Activated T-cell treated with anti-CD3 and anti-CD28 coated beads, Interleukin-2, amount 50 U/mL, for 24 hours (primary cell): ENCODE results near the gene HTR4.

ENCODE experiments used
- DNase-seq: peaks from one replicate; pipeline ENCODE4 v3.0.0-alpha.2; 2020
- H3K27ac Mint-ChIP-seq: 2 replicates; pipeline ENCODE4 v1.8.0; 2020; ENCODE audit warnings: mild to moderate bottlenecking, mixed read lengths
- H3K27me3 Mint-ChIP-seq: 2 replicates; pipeline ENCODE4 v1.8.0; 2020; ENCODE audit warnings: mixed read lengths
- H3K36me3 Mint-ChIP-seq: 2 replicates; pipeline ENCODE4 v1.8.0; 2020; ENCODE audit warnings: low read depth, mixed read lengths
- H3K4me1 Mint-ChIP-seq: 2 replicates; pipeline ENCODE4 v1.8.0; 2020; ENCODE audit warnings: low read depth, mixed read lengths
- H3K4me3 Mint-ChIP-seq: 2 replicates; pipeline ENCODE4 v1.8.0; 2020; ENCODE audit warnings: mild to moderate bottlenecking, moderate library complexity, mixed read lengths
- H3K9me3 Mint-ChIP-seq: 2 replicates; pipeline ENCODE4 v1.8.0; 2020; ENCODE audit warnings: mixed read lengths

Gene HTR4

DNA sequence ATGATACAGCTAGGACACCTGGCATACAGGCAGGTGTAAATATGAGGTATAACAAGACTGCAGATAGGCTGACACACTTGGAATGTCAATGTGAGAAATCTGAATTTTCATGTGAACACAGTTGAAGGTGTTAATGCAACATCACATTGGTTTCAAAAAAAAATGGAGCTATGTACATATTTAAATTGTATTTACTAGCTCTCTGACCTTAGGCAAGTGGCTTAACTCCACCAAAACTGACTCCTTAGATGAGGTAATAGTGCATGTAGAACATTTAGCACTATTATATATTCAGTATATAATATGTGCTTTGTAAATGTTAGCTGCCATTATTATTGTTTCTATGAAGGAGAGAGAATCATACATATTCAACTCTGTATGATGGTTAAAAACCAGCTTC, 48.0 kb downstream of the HTR4 start:
- Mint-ChIP-seq H3K4me3 (no peak overlapping the region), H3K27ac (no peak overlapping the region), H3K36me3 (no peaks in the 10 kb centered on the region), H3K27me3 (no peaks in the 10 kb centered on the region), H3K9me3 (no peaks in the 10 kb centered on the region), H3K4me1 (no peaks in the 10 kb centered on the region)
- no peak for DNase-seq

DNA sequence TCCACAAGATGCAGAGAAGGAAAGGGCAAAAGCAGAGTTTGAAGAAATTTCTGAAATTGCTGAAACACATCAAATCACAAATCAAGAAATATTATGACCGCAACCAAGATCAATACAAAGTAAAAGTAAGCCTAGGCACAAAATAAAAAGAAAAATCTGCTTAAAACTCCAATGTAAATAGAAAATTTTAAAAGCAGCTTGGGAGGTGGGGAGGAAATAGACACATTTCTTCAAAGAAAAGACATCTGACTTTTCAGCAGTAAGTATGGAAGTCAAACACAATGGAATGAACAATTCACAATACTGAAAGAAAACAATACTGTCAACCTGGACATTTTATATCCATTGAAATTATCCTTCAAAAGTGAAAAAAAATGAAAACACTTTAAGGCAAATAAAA, 55.1 kb downstream of the HTR4 start:
- H3K9me3 Mint-ChIP-seq, result peaks cover 7% of the 10 kb centered on the region
- H3K4me1 Mint-ChIP-seq, result no peaks in the 10 kb centered on the region
- DNase-seq, result no peak
- H3K36me3 Mint-ChIP-seq, result no peaks in the 10 kb centered on the region
- H3K27ac Mint-ChIP-seq, result no peak overlapping the region
- peaks cover 9% of the 10 kb centered on the region for H3K27me3 Mint-ChIP-seq
- no peak overlapping the region for H3K4me3 Mint-ChIP-seq

DNA sequence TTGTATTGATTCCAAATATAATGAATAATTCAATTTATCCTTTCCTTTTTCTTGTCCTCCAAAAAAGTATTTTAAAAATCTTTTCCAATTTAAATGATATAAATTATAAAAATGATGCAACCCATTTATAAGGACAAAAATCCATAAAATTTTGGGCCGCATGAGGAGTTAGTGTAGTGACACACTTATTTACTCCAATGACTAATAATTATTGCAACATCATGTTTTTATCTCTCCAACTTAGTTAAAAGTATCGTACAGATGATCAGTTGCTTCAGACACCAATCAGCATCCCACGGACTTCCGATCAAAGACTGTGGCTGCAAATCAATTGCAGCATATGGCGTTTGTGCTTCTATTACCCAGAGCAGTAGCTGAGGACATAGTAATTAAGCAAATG, 58.6 kb downstream of the HTR4 start:
- H3K4me1 Mint-ChIP-seq, result no peaks in the 10 kb centered on the region
- no peak overlapping the region for H3K27ac Mint-ChIP-seq
- H3K27me3 Mint-ChIP-seq, result peaks cover 17% of the 10 kb centered on the region
- H3K36me3 Mint-ChIP-seq, result no peaks in the 10 kb centered on the region
- peaks cover 7% of the 10 kb centered on the region for H3K9me3 Mint-ChIP-seq
- DNase-seq, result no peak
- H3K4me3 Mint-ChIP-seq, result no peak overlapping the region

DNA sequence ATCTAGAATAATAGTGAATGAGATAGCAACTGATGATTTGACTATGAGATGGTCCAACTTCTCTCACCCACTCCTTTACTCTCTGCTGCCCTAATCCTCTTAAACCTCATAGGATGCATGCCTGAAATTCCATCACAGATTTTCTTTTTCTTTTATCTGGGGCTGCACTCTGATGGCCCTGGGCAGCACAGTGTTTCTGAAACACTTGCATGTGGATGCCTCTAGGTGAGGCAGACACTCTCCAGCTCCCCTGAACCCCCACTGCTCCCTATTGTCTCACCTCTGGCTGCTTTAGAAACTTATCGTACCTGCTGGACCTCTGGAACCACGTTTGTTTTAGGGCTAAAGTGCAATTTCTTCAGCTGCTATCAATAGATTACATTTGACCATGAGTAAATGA, 67.5 kb downstream of the HTR4 start:
- H3K9me3 Mint-ChIP-seq, result no peaks in the 10 kb centered on the region
- H3K4me1 Mint-ChIP-seq, result no peaks in the 10 kb centered on the region
- no peak overlapping the region for H3K27ac Mint-ChIP-seq
- no peak for DNase-seq
- no peaks in the 10 kb centered on the region for H3K36me3 Mint-ChIP-seq
- no peak overlapping the region for H3K4me3 Mint-ChIP-seq
- peaks cover 12% of the 10 kb centered on the region for H3K27me3 Mint-ChIP-seq

DNA sequence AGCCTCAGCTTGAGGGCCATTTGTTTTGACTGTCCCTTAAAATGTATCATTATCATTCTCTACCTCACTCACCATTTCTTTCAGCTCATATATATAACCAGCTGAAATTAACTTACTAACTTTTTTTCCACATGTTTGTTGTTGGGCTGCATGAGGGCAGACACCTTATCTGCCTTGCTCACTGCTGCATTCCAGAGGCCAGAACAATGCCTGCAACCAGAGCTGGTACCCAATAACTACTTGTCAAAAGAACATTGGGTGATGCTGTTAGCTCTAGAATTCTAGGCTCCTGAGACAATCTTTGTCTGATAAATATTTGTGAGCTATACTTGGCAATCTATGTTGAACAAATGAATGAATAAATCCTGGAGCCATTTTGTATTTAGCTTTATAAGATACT, 68.3 kb downstream of the HTR4 start:
- no peak for DNase-seq
- H3K27me3 Mint-ChIP-seq, result peaks cover 12% of the 10 kb centered on the region
- H3K36me3 Mint-ChIP-seq, result no peaks in the 10 kb centered on the region
- H3K4me1 Mint-ChIP-seq, result no peaks in the 10 kb centered on the region
- no peaks in the 10 kb centered on the region for H3K9me3 Mint-ChIP-seq
- no peak overlapping the region for H3K27ac Mint-ChIP-seq
- no peak overlapping the region for H3K4me3 Mint-ChIP-seq

DNA sequence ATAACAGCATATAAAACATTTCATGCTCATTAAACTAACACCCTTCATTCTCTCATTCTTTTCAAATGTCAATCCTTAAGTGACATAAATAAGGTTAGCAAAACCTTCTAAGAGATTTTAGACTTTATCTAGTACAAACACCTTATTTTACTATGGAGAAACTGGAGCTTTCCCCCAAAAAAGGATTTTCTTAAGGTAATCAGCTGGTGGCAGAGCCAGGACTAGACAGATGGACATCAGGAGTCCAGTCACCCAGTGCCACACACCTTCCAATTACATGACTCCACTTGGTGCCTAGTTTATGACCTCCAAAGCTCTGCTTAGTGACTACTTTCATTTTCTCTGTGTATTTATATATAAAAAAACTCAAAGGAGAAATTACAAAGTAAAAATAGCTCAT, 70.2 kb downstream of the HTR4 start:
- Mint-ChIP-seq H3K27ac (no peak overlapping the region), H3K4me1 (no peaks in the 10 kb centered on the region), H3K36me3 (no peaks in the 10 kb centered on the region), H3K27me3 (peaks cover 6% of the 10 kb centered on the region), H3K4me3 (no peak overlapping the region), H3K9me3 (no peaks in the 10 kb centered on the region)
- DNase-seq, result no peak

DNA sequence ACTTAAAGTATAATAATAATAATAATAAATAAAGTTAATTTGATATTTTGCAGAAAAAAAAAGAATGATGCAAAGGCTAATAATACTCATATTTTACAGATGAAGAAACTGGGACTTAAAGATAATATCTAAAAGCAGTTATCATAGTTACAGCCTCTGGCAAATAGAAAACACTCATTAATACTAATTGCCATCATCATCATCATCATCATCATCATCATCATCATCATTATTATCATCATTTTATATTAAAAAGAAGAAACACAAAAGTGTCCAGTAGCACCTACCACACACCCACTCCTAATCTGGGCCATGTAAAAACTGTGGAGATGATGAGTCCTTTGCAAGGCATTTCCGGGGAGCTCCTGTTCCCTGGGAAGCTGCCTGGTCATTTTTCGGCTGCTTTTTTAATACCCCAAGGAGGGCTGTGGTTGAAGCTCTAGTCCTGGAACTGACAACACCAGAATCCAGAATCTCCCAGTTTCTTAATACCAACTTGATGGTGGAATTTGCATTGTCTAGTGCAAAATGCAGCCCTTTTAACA, 70.8 kb downstream of the HTR4 start:
- no peaks in the 10 kb centered on the region for H3K9me3 Mint-ChIP-seq
- no peak for DNase-seq
- H3K27ac Mint-ChIP-seq, result no peak overlapping the region
- H3K36me3 Mint-ChIP-seq, result no peaks in the 10 kb centered on the region
- H3K4me3 Mint-ChIP-seq, result no peak overlapping the region
- no peaks in the 10 kb centered on the region for H3K4me1 Mint-ChIP-seq
- peaks cover 5% of the 10 kb centered on the region for H3K27me3 Mint-ChIP-seq

DNA sequence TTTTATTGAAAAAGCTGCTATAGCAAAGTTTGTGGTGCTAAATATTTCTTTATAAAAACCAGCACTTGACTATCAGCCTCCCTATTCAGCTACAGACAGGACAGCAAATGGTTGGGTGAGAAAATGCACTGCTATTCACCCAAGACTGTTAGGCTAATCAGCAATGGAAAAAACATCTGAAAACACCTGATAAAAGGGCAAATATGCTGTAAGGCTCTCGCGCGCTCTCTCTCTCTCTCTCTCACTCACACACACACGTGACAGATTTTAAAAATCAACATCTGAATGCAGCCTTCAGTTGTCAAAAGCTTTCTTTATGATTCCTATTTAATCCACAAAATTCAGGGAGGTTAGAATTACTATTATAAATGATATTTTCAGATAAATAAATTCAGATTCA, 80.2 kb downstream of the HTR4 start:
- DNase-seq, result no peak
- Mint-ChIP-seq H3K27ac (no peak overlapping the region), H3K9me3 (no peaks in the 10 kb centered on the region), H3K4me1 (no peaks in the 10 kb centered on the region), H3K36me3 (no peaks in the 10 kb centered on the region), H3K4me3 (no peak overlapping the region), H3K27me3 (peaks cover 26% of the 10 kb centered on the region)

DNA sequence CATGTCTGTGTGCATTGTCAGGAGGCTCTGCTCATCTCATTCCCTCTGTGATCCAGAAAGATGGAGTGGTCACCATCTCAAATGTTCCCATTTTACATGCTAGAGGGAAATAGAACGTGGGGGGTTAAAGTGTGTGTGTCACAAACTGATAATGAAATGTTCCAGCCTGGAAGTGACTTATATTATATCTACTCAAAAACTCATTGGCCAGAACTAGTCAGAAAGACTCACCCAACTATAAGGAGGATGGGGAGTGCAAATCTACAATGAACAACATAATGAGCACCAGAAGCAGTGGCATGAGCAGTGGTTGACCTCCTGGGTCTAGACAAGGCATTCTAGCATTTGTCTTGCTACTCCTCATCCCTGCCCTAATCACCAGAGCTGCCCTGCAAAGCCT, 81.0 kb downstream of the HTR4 start:
- H3K9me3 Mint-ChIP-seq, result no peaks in the 10 kb centered on the region
- peaks cover 26% of the 10 kb centered on the region for H3K27me3 Mint-ChIP-seq
- no peaks in the 10 kb centered on the region for H3K36me3 Mint-ChIP-seq
- H3K27ac Mint-ChIP-seq, result no peak overlapping the region
- DNase-seq, result no peak
- H3K4me3 Mint-ChIP-seq, result no peak overlapping the region
- no peaks in the 10 kb centered on the region for H3K4me1 Mint-ChIP-seq

DNA sequence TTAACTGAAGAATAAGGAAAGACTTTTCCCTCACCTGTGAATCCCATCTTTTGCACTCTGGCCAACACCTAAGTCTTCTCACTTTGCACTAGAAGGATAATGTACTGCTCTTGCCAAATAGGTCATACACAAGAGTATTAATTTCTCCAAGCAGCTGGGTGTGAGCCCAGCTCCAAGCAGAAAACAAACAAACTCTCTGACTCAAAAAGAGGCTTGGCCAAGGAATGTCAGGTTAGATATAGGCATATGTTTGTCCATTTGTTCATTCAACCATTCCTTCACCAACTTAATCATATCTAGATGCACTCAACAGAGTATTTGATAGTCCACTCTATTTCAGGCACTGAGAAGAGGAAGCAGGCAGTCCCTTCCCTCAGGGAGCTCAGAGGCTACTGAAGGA, 84.4 kb downstream of the HTR4 start:
- H3K4me3 Mint-ChIP-seq, result no peak overlapping the region
- H3K9me3 Mint-ChIP-seq, result no peaks in the 10 kb centered on the region
- H3K27me3 Mint-ChIP-seq, result peaks cover 30% of the 10 kb centered on the region
- H3K4me1 Mint-ChIP-seq, result no peaks in the 10 kb centered on the region
- no peak overlapping the region for H3K27ac Mint-ChIP-seq
- no peaks in the 10 kb centered on the region for H3K36me3 Mint-ChIP-seq
- DNase-seq, result no peak

DNA sequence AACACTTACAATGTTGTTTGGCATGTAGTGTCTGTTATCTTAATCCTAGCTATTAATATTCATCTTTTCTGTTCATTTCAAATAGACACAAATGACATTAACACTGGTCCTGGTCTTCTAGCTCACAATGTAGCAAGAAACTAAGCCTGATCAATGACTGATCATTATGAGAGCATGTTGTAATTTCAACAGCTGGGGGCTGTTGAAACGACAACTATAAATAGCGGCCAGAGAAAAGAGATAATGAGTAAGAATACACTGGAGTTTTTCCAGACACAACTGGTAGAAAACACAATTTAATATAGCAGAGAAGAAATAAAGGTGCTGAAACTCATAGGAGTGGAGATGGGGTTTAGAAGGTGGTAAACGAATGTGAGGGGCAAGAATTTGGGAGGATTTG, 89.2 kb downstream of the HTR4 start:
- no peak overlapping the region for H3K4me3 Mint-ChIP-seq
- no peak for DNase-seq

DNA sequence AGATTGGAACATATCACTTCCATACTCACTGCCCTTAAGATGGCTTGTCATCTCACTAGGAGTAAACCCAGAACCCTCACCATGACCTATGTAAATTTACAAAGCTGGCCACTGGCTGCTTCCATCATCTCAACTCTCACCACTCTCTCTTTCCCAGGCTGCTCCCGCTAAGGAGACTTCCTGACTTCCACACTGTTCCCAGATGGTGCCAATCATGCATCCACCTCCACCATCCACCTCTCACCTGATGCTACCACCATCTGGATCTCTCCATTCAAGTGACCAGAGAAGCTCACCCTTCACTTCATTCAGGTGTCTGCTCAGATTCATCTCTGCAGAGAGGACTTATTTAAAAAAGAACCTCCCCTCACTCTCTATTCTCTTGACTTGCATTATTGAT, 91.3 kb downstream of the HTR4 start:
- H3K27ac Mint-ChIP-seq, result no peak overlapping the region
- H3K4me3 Mint-ChIP-seq, result no peak overlapping the region
- H3K9me3 Mint-ChIP-seq, result no peaks in the 10 kb centered on the region
- peaks cover 31% of the 10 kb centered on the region for H3K27me3 Mint-ChIP-seq
- no peaks in the 10 kb centered on the region for H3K36me3 Mint-ChIP-seq
- H3K4me1 Mint-ChIP-seq, result no peaks in the 10 kb centered on the region
- DNase-seq, result no peak

More for the DNA sequence above, 89.2 kb downstream of the HTR4 start:
- H3K27ac Mint-ChIP-seq, result no peak overlapping the region
- H3K27me3 Mint-ChIP-seq, result peaks cover 35% of the 10 kb centered on the region
- H3K4me1 Mint-ChIP-seq, result no peaks in the 10 kb centered on the region
- H3K36me3 Mint-ChIP-seq, result no peaks in the 10 kb centered on the region
- H3K9me3 Mint-ChIP-seq, result no peaks in the 10 kb centered on the region

DNA sequence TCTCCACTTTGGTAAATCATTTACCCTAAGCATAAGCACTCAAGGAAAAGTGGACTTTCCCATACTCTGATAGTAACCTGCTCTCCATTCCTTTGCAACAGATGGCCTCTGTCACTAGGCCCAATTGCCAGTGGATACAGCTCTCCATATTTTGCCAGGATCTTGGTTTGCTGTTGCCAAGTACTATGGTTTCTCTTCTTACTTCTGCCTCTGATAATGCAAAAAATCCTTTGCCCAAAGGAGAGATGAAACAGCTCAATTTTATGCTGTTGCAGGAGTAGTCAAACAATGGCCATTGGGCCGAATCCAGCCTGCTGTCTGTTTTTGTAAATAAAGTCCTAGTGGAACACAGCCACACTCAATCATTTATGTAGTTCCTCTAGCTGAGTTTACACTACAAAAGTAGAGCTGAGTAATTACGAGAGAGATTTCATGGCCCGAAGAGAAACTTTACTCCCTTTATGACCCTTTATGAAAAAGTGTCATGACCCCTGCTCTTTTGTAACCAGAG, 92.5 kb downstream of the HTR4 start:
- no peak overlapping the region for H3K4me3 Mint-ChIP-seq
- H3K9me3 Mint-ChIP-seq, result no peaks in the 10 kb centered on the region
- no peaks in the 10 kb centered on the region for H3K36me3 Mint-ChIP-seq
- no peak for DNase-seq
- peaks cover 24% of the 10 kb centered on the region for H3K27me3 Mint-ChIP-seq
- no peak overlapping the region for H3K27ac Mint-ChIP-seq
- no peaks in the 10 kb centered on the region for H3K4me1 Mint-ChIP-seq

DNA sequence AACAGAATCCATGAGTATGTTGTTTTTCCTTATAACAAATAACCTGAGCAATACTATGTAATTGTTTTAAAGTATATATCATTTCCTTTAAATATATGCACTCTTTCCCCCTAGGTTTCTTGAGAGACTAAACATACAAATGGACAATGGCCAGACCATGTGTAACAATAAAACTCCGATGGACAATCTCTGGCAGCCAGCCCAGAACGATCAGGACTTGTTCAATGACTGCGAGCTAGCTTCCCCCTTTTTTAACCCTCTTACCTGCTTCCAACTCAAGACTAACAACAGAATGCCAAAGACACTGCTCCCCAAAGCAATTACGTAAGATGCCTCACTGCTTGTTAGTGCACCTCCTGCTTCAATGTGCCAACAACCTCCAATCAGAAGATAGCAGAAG, 94.9 kb downstream of the HTR4 start:
- DNase-seq, result no peak
- H3K9me3 Mint-ChIP-seq, result no peaks in the 10 kb centered on the region
- no peak overlapping the region for H3K27ac Mint-ChIP-seq
- H3K36me3 Mint-ChIP-seq, result no peaks in the 10 kb centered on the region
- H3K4me1 Mint-ChIP-seq, result no peaks in the 10 kb centered on the region
- H3K27me3 Mint-ChIP-seq, result peaks cover 24% of the 10 kb centered on the region
- H3K4me3 Mint-ChIP-seq, result no peak overlapping the region

DNA sequence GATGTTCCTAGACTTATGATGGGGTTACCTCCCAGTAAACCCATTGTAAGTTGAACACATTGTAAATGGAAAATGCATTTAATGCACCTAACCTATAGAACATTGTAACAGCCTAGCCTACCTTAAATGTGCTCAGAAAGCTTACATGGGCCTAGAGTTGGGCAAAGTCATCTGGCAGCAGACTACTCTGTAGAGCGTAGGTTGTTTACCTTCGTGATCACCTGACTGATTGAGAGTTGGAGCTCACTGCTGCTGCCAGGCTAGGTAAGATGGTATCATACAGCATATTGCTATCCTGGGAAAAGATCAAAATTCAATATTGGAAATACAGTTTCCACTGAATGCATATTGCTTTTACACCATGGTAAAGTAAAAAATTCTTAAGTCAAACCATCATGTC, 95.4 kb downstream of the HTR4 start:
- DNase-seq, result no peak
- H3K4me1 Mint-ChIP-seq, result no peaks in the 10 kb centered on the region
- H3K4me3 Mint-ChIP-seq, result no peak overlapping the region
- peaks cover 21% of the 10 kb centered on the region for H3K27me3 Mint-ChIP-seq
- H3K36me3 Mint-ChIP-seq, result no peaks in the 10 kb centered on the region
- H3K9me3 Mint-ChIP-seq, result no peaks in the 10 kb centered on the region
- no peak overlapping the region for H3K27ac Mint-ChIP-seq

DNA sequence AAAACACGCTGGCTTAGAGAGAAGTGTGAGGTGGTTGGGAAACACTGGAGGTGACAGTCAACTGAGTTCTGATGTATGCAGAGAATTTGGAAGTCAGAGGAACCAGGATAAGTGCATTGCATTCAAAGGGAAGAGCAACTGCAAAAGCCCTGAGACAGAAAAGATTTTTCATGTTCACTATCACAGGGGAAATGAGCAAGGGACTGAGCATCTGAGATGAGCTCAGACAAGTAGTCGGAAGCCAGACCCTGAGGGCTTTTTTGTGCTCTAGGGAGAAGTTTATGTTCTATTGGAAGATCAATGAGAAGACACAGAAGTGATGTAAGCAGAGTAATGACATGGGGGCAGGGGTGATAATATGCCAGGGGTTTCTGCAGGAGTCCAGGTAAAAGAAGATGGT, 97.5 kb downstream of the HTR4 start:
- Mint-ChIP-seq H3K9me3 (no peaks in the 10 kb centered on the region), H3K4me1 (no peaks in the 10 kb centered on the region), H3K4me3 (no peak overlapping the region), H3K27ac (no peak overlapping the region), H3K36me3 (no peaks in the 10 kb centered on the region), H3K27me3 (peaks cover 10% of the 10 kb centered on the region)
- no peak for DNase-seq
